ENCODE data around the gene MEA1.

GRCh38 chr6:42974919-42975505 is 38.7 kb downstream of the MEA1 start:
- TF ChIP-seq CTCF (IDR thresholded peaks at IDR 0.05) (no peak), POLR2A (IDR thresholded peaks at IDR 0.05) (no peak)

All from thyroid gland (tissue), 4 donors.